H9 (cell line): ENCODE results near the gene GGT5. TPM values are rescaled to one million over a fixed set of nuclear protein-coding genes. Genes with fewer than 3 reads are reported as not detected.

Source experiments
- DNase-seq: peaks from one replicate; pipeline ENCODE4 v3.0.0-alpha.2; 2017
- H2AFZ ChIP-seq: one replicate; pipeline ENCODE4 v1.6.1; 2013; ENCODE audit warnings: mild to moderate bottlenecking, low read length, control low read depth, moderate library complexity
- H2AK5ac ChIP-seq: 2 replicates; pipeline ENCODE4 v1.6.1; 2013; ENCODE audit warnings: low read length, control low read depth, mixed read lengths; ENCODE audit not compliant: insufficient read length
- H2BK120ac ChIP-seq: one replicate; pipeline ENCODE4 v1.6.1; 2013; ENCODE audit warnings: low read depth, mild to moderate bottlenecking, low read length, control low read depth, inconsistent platforms; ENCODE audit not compliant: poor library complexity, severe bottlenecking
- H2BK12ac ChIP-seq: 2 replicates; pipeline ENCODE4 v1.6.1; 2013; ENCODE audit warnings: low read length, control low read depth, mixed read lengths, low read depth; ENCODE audit not compliant: insufficient read length
- H2BK15ac ChIP-seq: 2 replicates; pipeline ENCODE4 v1.6.1; 2013; ENCODE audit warnings: low read depth, low read length, control low read depth
- H2BK20ac ChIP-seq: one replicate; pipeline ENCODE4 v1.6.1; 2013; ENCODE audit warnings: low read depth, mild to moderate bottlenecking, low read length, control low read depth, inconsistent platforms; ENCODE audit not compliant: poor library complexity, severe bottlenecking
- H2BK5ac ChIP-seq: 2 replicates; pipeline ENCODE4 v1.6.1; 2013; ENCODE audit warnings: low read length, control low read depth, mixed read lengths; ENCODE audit not compliant: insufficient read length
- H3K14ac ChIP-seq: 2 replicates; pipeline ENCODE4 v1.6.1; 2013; ENCODE audit warnings: low read length, control low read depth; ENCODE audit not compliant: insufficient read depth
- H3K18ac ChIP-seq: 2 replicates; pipeline ENCODE4 v1.6.1; 2013; ENCODE audit warnings: low read depth, mild to moderate bottlenecking, mixed read lengths, low read length, control low read depth; ENCODE audit not compliant: insufficient read length
- H3K23ac ChIP-seq: 2 replicates; pipeline ENCODE4 v1.6.1; 2013; ENCODE audit warnings: low read length, control low read depth, mixed read lengths, low read depth; ENCODE audit not compliant: insufficient read length
- H3K23me2 ChIP-seq: 2 replicates; pipeline ENCODE4 v1.6.1; 2013; ENCODE audit warnings: low read depth, mild to moderate bottlenecking, mixed read lengths, low read length, control low read depth; ENCODE audit not compliant: insufficient read length, poor library complexity, severe bottlenecking
- H3K27ac ChIP-seq: 2 replicates; pipeline ENCODE4 v1.5.1; 2013; ENCODE audit warnings: low read length, control low read depth, mixed read lengths, low read depth; ENCODE audit not compliant: insufficient read length
- H3K27me3 ChIP-seq: 2 replicates; pipeline ENCODE4 v1.6.1; 2013; ENCODE audit warnings: low read length, control low read depth, inconsistent platforms; ENCODE audit not compliant: insufficient read depth
- H3K4ac ChIP-seq: 2 replicates; pipeline ENCODE4 v1.6.1; 2013; ENCODE audit warnings: low read depth, mild to moderate bottlenecking, control low read depth, inconsistent platforms, low read length, moderate library complexity
- H3K4me1 ChIP-seq: 2 replicates; pipeline ENCODE4 v1.6.1; 2013; ENCODE audit warnings: low read length, control low read depth, inconsistent platforms; ENCODE audit not compliant: insufficient read depth
- H3K4me2 ChIP-seq: 2 replicates; pipeline ENCODE4 v1.6.1; 2013; ENCODE audit warnings: low read length, control low read depth, mixed read lengths; ENCODE audit not compliant: insufficient read length, insufficient read depth
- H3K56ac ChIP-seq: 2 replicates; pipeline ENCODE4 v1.6.1; 2013; ENCODE audit warnings: low read depth, mild to moderate bottlenecking, mixed read lengths, low read length, control low read depth; ENCODE audit not compliant: insufficient read length
- H3K79me1 ChIP-seq: 2 replicates; pipeline ENCODE4 v1.6.1; 2013; ENCODE audit warnings: low read depth, mild to moderate bottlenecking, moderate library complexity, low read length, control low read depth, inconsistent platforms; ENCODE audit not compliant: insufficient read depth, poor library complexity, severe bottlenecking
- H3K79me2 ChIP-seq: 2 replicates; pipeline ENCODE4 v1.6.1; 2013; ENCODE audit warnings: low read length, control low read depth, inconsistent platforms; ENCODE audit not compliant: insufficient read depth
- H3K9ac ChIP-seq: 2 replicates; pipeline ENCODE4 v1.6.1; 2013; ENCODE audit warnings: low read length, control low read depth, mixed read lengths; ENCODE audit not compliant: insufficient read length; ENCODE audit errors: extremely low read depth
- H3K9me3 ChIP-seq: one replicate; pipeline ENCODE4 v1.6.1; 2013; ENCODE audit warnings: low read depth, low read length, inconsistent platforms; ENCODE audit not compliant: control insufficient read depth
- H3T11ph ChIP-seq: one replicate; pipeline ENCODE4 v1.6.1; 2013; ENCODE audit warnings: mild to moderate bottlenecking, low read length, control low read depth, inconsistent platforms
- H4K20me1 ChIP-seq: one replicate; pipeline ENCODE4 v1.6.1; 2013; ENCODE audit not compliant: control insufficient read depth, insufficient read length, insufficient read depth
- H4K5ac ChIP-seq: 2 replicates; pipeline ENCODE4 v1.6.1; 2013; ENCODE audit warnings: low read depth, mild to moderate bottlenecking, mixed read lengths, low read length, control low read depth; ENCODE audit not compliant: insufficient read length
- H4K8ac ChIP-seq: replicated peaks from 2 replicates; pipeline ENCODE4 v1.6.1; 2013; ENCODE audit warnings: low read length, control low read depth, mixed read lengths, low read depth; ENCODE audit not compliant: insufficient read length
- H4K91ac ChIP-seq: 2 replicates; pipeline ENCODE4 v1.6.1; 2013; ENCODE audit warnings: low read depth, mild to moderate bottlenecking, moderate library complexity, mixed read lengths, low read length, control low read depth; ENCODE audit not compliant: insufficient read length
- H3K27ac Mint-ChIP-seq, 3 experiments: 2 replicates in 2 of 3; 3 replicates in 1 of 3; pipeline ENCODE4 v1.8.0; 2020 to 2021; ENCODE audit warnings: mixed read lengths in 3 of 3, mild to moderate bottlenecking in 1 of 3, moderate library complexity in 1 of 3
- H3K27me3 Mint-ChIP-seq: 2 replicates; pipeline ENCODE4 v1.8.0; 2021; ENCODE audit warnings: low read depth, mild to moderate bottlenecking, moderate library complexity, mixed read lengths
- H3K36me3 Mint-ChIP-seq, 3 experiments: 2 replicates in 2 of 3; 3 replicates in 1 of 3; pipeline ENCODE4 v1.8.0; 2020 to 2021; ENCODE audit warnings: low read depth in 3 of 3, mixed read lengths in 3 of 3; ENCODE audit not compliant: insufficient read depth in 1 of 3
- H3K4me1 Mint-ChIP-seq, 2 experiments: 2 replicates each; pipeline ENCODE4 v1.8.0; 2020; ENCODE audit warnings: mixed read lengths in 2 of 2
- H3K4me3 Mint-ChIP-seq, 2 experiments: 2 replicates in 1 of 2; 3 replicates in 1 of 2; pipeline ENCODE4 v1.8.0; 2020 to 2021; ENCODE audit warnings: mild to moderate bottlenecking in 2 of 2, mixed read lengths in 2 of 2, moderate library complexity in 1 of 2
- H3K9me3 Mint-ChIP-seq, 2 experiments: 2 replicates in 1 of 2; 3 replicates in 1 of 2; pipeline ENCODE4 v1.8.0; 2020; ENCODE audit warnings: mild to moderate bottlenecking in 2 of 2, mixed read lengths in 2 of 2, moderate library complexity in 1 of 2
- WGBS: extraction: QIAGEN DNeasy Blood & Tissue Kit; methylation state at CpG from one replicate; pipeline ENCODE4 v1.1.7; 2013; ENCODE audit warnings: missing lambda C conversion rate, low lambda C conversion rate, mixed read lengths; ENCODE audit not compliant: insufficient read length; ENCODE audit errors: extremely low coverage; 5-methylcytosine and 5-hydroxymethylcytosine counted together
- total RNA-seq: library from RNA; stranded (reverse); gene quantifications from 2 replicates; pipeline ENCODE4 v1.2.1, GENCODE V29; 2021
- TF ChIP-seq, protein P1 (sequence below): fragments of 200-600 bp; sonication (generic); conservative IDR thresholded peaks from 3 replicates; pipeline ENCODE4 v1.8.0; 2021; ENCODE audit warnings: antibody characterized with exemption, mild to moderate bottlenecking

The GGT5 gene
- total RNA-seq, 1 experiment from 2014 or later, result 0.20 TPM

DNA sequence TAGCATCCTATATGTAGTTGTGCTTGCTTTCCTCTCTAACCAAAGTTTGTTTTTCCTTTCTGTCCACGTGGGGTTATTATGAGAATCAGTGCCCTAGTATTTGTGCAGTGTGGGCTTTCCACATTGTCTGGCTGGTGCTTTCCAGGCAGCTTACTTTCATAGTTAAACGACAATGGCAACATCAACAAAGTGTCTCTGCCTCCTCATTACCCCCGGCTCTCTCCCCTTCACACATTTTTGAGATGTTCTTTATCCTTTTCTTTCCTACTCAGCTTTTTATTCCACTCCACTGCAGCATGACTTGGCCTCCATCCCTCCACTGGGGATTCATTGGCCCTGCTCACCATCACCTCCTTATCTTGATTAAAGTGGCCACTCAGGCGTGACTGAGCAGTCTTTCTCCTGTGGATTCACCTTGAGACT, 44.9 kb upstream of the GGT5 start:
- no peaks in the 10 kb centered on the region; the same call in 1 of the 2 replicates for H3K4me1 ChIP-seq
- WGBS, result no CpG with 5 or more reads among the region's 4 CpGs
- no peak overlapping the region for H2BK15ac ChIP-seq
- H4K91ac ChIP-seq, result no peak overlapping the region
- H3K9me3 ChIP-seq, result no peaks in the 10 kb centered on the region
- no peak overlapping the region for H2BK12ac ChIP-seq
- H4K20me1 ChIP-seq, result no peaks in the 10 kb centered on the region
- peak overlapping the region; percentile 38 for H2AK5ac ChIP-seq
- no peaks in the 10 kb centered on the region for H3K9me3 Mint-ChIP-seq
- H3K27me3 ChIP-seq, result no peaks in the 10 kb centered on the region
- H3K4ac ChIP-seq, result no peak overlapping the region
- H3K79me1 ChIP-seq, result no peaks in the 10 kb centered on the region
- H2BK5ac ChIP-seq, result no peak overlapping the region
- no peaks in the 10 kb centered on the region for H3K36me3 Mint-ChIP-seq
- no peak overlapping the region for H3K56ac ChIP-seq
- H3T11ph ChIP-seq, result no peak overlapping the region
- H3K4me2 ChIP-seq, result no peak overlapping the region
- H3K27me3 Mint-ChIP-seq, result no peaks in the 10 kb centered on the region
- peak overlapping the region; percentile 19 for H4K8ac ChIP-seq
- H3K27ac Mint-ChIP-seq, result peak overlapping the region in 2 of 3 experiments; percentile 4 to 5; a peak in 1 of 7 replicates
- no peak overlapping the region for H3K27ac ChIP-seq
- DNase-seq, result no peak
- no peak overlapping the region for H2BK120ac ChIP-seq
- TF ChIP-seq, protein P1, sequence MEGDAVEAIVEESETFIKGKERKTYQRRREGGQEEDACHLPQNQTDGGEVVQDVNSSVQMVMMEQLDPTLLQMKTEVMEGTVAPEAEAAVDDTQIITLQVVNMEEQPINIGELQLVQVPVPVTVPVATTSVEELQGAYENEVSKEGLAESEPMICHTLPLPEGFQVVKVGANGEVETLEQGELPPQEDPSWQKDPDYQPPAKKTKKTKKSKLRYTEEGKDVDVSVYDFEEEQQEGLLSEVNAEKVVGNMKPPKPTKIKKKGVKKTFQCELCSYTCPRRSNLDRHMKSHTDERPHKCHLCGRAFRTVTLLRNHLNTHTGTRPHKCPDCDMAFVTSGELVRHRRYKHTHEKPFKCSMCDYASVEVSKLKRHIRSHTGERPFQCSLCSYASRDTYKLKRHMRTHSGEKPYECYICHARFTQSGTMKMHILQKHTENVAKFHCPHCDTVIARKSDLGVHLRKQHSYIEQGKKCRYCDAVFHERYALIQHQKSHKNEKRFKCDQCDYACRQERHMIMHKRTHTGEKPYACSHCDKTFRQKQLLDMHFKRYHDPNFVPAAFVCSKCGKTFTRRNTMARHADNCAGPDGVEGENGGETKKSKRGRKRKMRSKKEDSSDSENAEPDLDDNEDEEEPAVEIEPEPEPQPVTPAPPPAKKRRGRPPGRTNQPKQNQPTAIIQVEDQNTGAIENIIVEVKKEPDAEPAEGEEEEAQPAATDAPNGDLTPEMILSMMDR, result no peak
- H3K79me2 ChIP-seq, result peaks cover 9% of the 10 kb centered on the region; the same call in 1 of the 2 replicates
- no peak overlapping the region for H2BK20ac ChIP-seq
- no peaks in the 10 kb centered on the region for H3K23me2 ChIP-seq
- H3K18ac ChIP-seq, result no peak overlapping the region
- peaks cover 25 to 29% of the 10 kb centered on the region in 2 experiments for H3K4me1 Mint-ChIP-seq
- peak overlapping the region; percentile 18; the same call in 1 of the 2 replicates for H3K14ac ChIP-seq
- no peak overlapping the region for H2AFZ ChIP-seq
- no peak overlapping the region for H3K23ac ChIP-seq
- no peak overlapping the region for H4K5ac ChIP-seq
- no peak overlapping the region for H3K9ac ChIP-seq
- H3K4me3 Mint-ChIP-seq, result no peak overlapping the region
